Renal cortex interstitium (tissue), 15 donors: Measurements from ENCODE around the gene ETV6. TPM values are rescaled to one million over a fixed set of nuclear protein-coding genes. Genes with fewer than 3 reads are reported as not detected.
"Not testable (repeated sequence)": the region's sequence is repeated elsewhere in the genome, so short reads cannot be mapped to it uniquely, and the experiment has no call there.

Experiments
- DNase-seq, 11 donors: peaks; one replicate each; pipeline ENCODE4 v3.0.0-alpha.2; 2013; ENCODE audit warnings: low read depth in 9 of 11, low spot score in 4 of 11; ENCODE audit errors: extremely low read depth in 1 of 11
- long read RNA-seq, 16 experiments: transcript quantifications; one replicate each; lab custom pipeline, GENCODE V29; 2026
- polyA plus RNA-seq, 3 donors: library from polyadenylated mRNA; unstranded; fragments of 120-200 nt; gene quantifications; one replicate each; pipeline ENCODE4 v1.2.1, GENCODE V29; 2013; ENCODE audit not compliant: insufficient read length in 3 of 3

ETV6 gene
- polyA plus RNA-seq = 10 to 100 TPM; 13.5 to 14.1 (median 13.8) TPM
- long read RNA-seq, donor 1, full-length matches to known transcripts = 3 of 12 reads
- long read RNA-seq, donor 1, partial matches to known transcripts = 9 of 12 reads
- long read RNA-seq, donor 1, other reads (novel, unspliced or antisense) = 0 of 12 reads
- long read RNA-seq, donor 2, full-length matches to known transcripts = 1 of 1 reads
- long read RNA-seq, donor 2, partial matches to known transcripts = 0 of 1 reads
- long read RNA-seq, donor 2, other reads (novel, unspliced or antisense) = 0 of 1 reads
- long read RNA-seq, donor 3, full-length matches to known transcripts = 2 of 2 reads
- long read RNA-seq, donor 3, partial matches to known transcripts = 0 of 2 reads
- long read RNA-seq, donor 3, other reads (novel, unspliced or antisense) = 0 of 2 reads
- long read RNA-seq, donor 4 = 0 reads
- long read RNA-seq, donor 5 = 0 reads
- long read RNA-seq, donor 6, full-length matches to known transcripts = 2 of 2 reads
- long read RNA-seq, donor 6, partial matches to known transcripts = 0 of 2 reads
- long read RNA-seq, donor 6, other reads (novel, unspliced or antisense) = 0 of 2 reads
- long read RNA-seq, donor 7 = 0 reads
- long read RNA-seq, donor 8, full-length matches to known transcripts = 2 of 2 reads
- long read RNA-seq, donor 8, partial matches to known transcripts = 0 of 2 reads
- long read RNA-seq, donor 8, other reads (novel, unspliced or antisense) = 0 of 2 reads
- long read RNA-seq, donor 9, full-length matches to known transcripts = 2 of 2 reads
- long read RNA-seq, donor 9, partial matches to known transcripts = 0 of 2 reads
- long read RNA-seq, donor 9, other reads (novel, unspliced or antisense) = 0 of 2 reads
- long read RNA-seq, donor 10, full-length matches to known transcripts = 2 of 2 reads
- long read RNA-seq, donor 10, partial matches to known transcripts = 0 of 2 reads
- long read RNA-seq, donor 10, other reads (novel, unspliced or antisense) = 0 of 2 reads
- long read RNA-seq, donor 11, full-length matches to known transcripts = 1 of 1 reads
- long read RNA-seq, donor 11, partial matches to known transcripts = 0 of 1 reads
- long read RNA-seq, donor 11, other reads (novel, unspliced or antisense) = 0 of 1 reads
- long read RNA-seq, donor 12 = 0 reads
- long read RNA-seq, donor 13 = 0 reads
- long read RNA-seq, donor 14, full-length matches to known transcripts = 5 of 5 reads
- long read RNA-seq, donor 14, partial matches to known transcripts = 0 of 5 reads
- long read RNA-seq, donor 14, other reads (novel, unspliced or antisense) = 0 of 5 reads
- long read RNA-seq, donor 15 = 0 reads
- long read RNA-seq, donor 16, full-length matches to known transcripts = 4 of 4 reads
- long read RNA-seq, donor 16, partial matches to known transcripts = 0 of 4 reads
- long read RNA-seq, donor 16, other reads (novel, unspliced or antisense) = 0 of 4 reads

GRCh38 chr12:11649413-11650285 lies at the start of gene ETV6:
TSS of gene ETV6 (plus strand) at chr12:11649674. CDS start at chr12:11650128, 454 bp downstream.
- DNase-seq = peak in 9 of 11 donors; percentile 60 to 92 (median 79)

GRCh38 chr12:11600199-11600598 lies 49.3 kb upstream of the ETV6 start:
- DNase-seq = no peak

GRCh38 chr12:11601647-11602046 lies 47.8 kb upstream of the ETV6 start:
- DNase-seq = no peak

- DNase-seq = peak in 2 of 11 donors; percentile 11 to 14
These were observed 42.0 kb upstream of the ETV6 start for GRCh38 chr12:11607313-11608081.

- DNase-seq = no peak
These were observed 40.4 kb upstream of the ETV6 start for GRCh38 chr12:11609045-11609444.

GRCh38 chr12:11615481-11615880 lies 34.0 kb upstream of the ETV6 start:
- no peak for DNase-seq

- no peak for DNase-seq
These were observed 31.4 kb upstream of the ETV6 start for GRCh38 chr12:11618046-11618445.

- no peak for DNase-seq
These were observed 27.6 kb upstream of the ETV6 start for GRCh38 chr12:11621797-11622423.

- DNase-seq = no peak
These were observed 26.6 kb upstream of the ETV6 start for GRCh38 chr12:11622876-11623281.

GRCh38 chr12:11623382-11623781 lies 26.1 kb upstream of the ETV6 start:
- DNase-seq = no peak

- DNase-seq = no peak
These were observed 25.4 kb upstream of the ETV6 start for GRCh38 chr12:11624116-11624515.

- DNase-seq = not testable (repeated sequence)
These were observed 21.8 kb upstream of the ETV6 start for GRCh38 chr12:11627709-11628108.

GRCh38 chr12:11628353-11628752 lies 21.1 kb upstream of the ETV6 start:
- no peak for DNase-seq

GRCh38 chr12:11630046-11630706 lies 19.3 kb upstream of the ETV6 start:
- no peak for DNase-seq

GRCh38 chr12:11631288-11631687 lies 18.2 kb upstream of the ETV6 start:
- no peak for DNase-seq

GRCh38 chr12:11631881-11632280 lies 17.6 kb upstream of the ETV6 start:
- DNase-seq = not testable (repeated sequence)
